Kidney glomerular epithelial cell (primary cell): ENCODE measurements around the gene TMIE.
"Not testable (repeated sequence)": the region's sequence is repeated elsewhere in the genome, so short reads cannot be mapped to it uniquely, and the experiment has no call there.

Experiments used
- DNase-seq: peaks from one replicate; lab custom pipeline; 2025; lab: John Stamatoyannopoulos, UW

TMIE gene

GRCh38 chr3:46722443-46722842, 21.3 kb downstream of the TMIE start:
- no peak for DNase-seq

- DNase-seq: no peak
Observed at GRCh38 chr3:46724424-46724823, 23.2 kb downstream of the TMIE start.

GRCh38 chr3:46725621-46726314, 24.6 kb downstream of the TMIE start:
- no peak for DNase-seq

GRCh38 chr3:46729038-46729437, 27.8 kb downstream of the TMIE start:
- DNase-seq: no peak

GRCh38 chr3:46730819-46731218, 29.6 kb downstream of the TMIE start:
- DNase-seq: no peak

- DNase-seq: no peak
Observed at GRCh38 chr3:46731795-46732194, 30.6 kb downstream of the TMIE start.

GRCh38 chr3:46733026-46733800, 32.0 kb downstream of the TMIE start:
- DNase-seq: no peak

GRCh38 chr3:46734773-46735172, 33.6 kb downstream of the TMIE start:
- DNase-seq: no peak

GRCh38 chr3:46736006-46736872, 35.0 kb downstream of the TMIE start:
- DNase-seq: no peak

- no peak for DNase-seq
Observed at GRCh38 chr3:46737329-46737731, 36.1 kb downstream of the TMIE start.

GRCh38 chr3:46739565-46739964, 38.4 kb downstream of the TMIE start:
- not testable (repeated sequence) for DNase-seq

- no peak for DNase-seq
Observed at GRCh38 chr3:46742992-46743585, 41.9 kb downstream of the TMIE start.

GRCh38 chr3:46746711-46747110, 45.5 kb downstream of the TMIE start:
- DNase-seq: no peak

GRCh38 chr3:46748170-46748569, 47.0 kb downstream of the TMIE start:
- no peak for DNase-seq

GRCh38 chr3:46749129-46749528, 47.9 kb downstream of the TMIE start:
- DNase-seq: no peak

GRCh38 chr3:46750555-46751038, 49.4 kb downstream of the TMIE start:
- DNase-seq: no peak

- not testable (repeated sequence) for DNase-seq
Observed at GRCh38 chr3:46753127-46753526, 51.9 kb downstream of the TMIE start.

GRCh38 chr3:46755646-46756045, 54.5 kb downstream of the TMIE start:
- DNase-seq: no peak

- no peak for DNase-seq
Observed at GRCh38 chr3:46756642-46757041, 55.5 kb downstream of the TMIE start.

GRCh38 chr3:46759239-46760167, 58.3 kb downstream of the TMIE start:
- DNase-seq: no peak
